Mononuclear cell (primary cell): ENCODE data around the gene ZRANB3. TPM values are rescaled to one million over a fixed set of nuclear protein-coding genes. Genes with fewer than 3 reads are reported as not detected.
"Not testable (repeated sequence)": the region's sequence is repeated elsewhere in the genome, so short reads cannot be mapped to it uniquely, and the experiment has no call there.

Source experiments
- H3K27me3 ChIP-seq: 2 replicates; pipeline ENCODE4 v1.6.0; 2011; ENCODE audit warnings: low read length, control low read depth; ENCODE audit not compliant: insufficient read depth
- H3K4me1 ChIP-seq: 2 replicates; pipeline ENCODE4 v1.5.1; 2011; ENCODE audit warnings: mild to moderate bottlenecking, low read length, control low read depth; ENCODE audit not compliant: insufficient read depth
- H3K4me3 ChIP-seq: 2 replicates; pipeline ENCODE4 v1.5.1; 2011; ENCODE audit warnings: mild to moderate bottlenecking, low read length, moderate library complexity
- H3K9me3 ChIP-seq: 2 replicates; pipeline ENCODE4 v1.5.1; 2011; ENCODE audit warnings: low read depth, mild to moderate bottlenecking, control low read depth, low read length
- total RNA-seq: library from RNA; depleted of rRNA; stranded (reverse); fragments of >200 nt; gene quantifications from one replicate; pipeline ENCODE4 v1.2.3, GENCODE V29; 2012

Gene ZRANB3
- total RNA-seq, 1 donor: 3.5 TPM

DNA sequence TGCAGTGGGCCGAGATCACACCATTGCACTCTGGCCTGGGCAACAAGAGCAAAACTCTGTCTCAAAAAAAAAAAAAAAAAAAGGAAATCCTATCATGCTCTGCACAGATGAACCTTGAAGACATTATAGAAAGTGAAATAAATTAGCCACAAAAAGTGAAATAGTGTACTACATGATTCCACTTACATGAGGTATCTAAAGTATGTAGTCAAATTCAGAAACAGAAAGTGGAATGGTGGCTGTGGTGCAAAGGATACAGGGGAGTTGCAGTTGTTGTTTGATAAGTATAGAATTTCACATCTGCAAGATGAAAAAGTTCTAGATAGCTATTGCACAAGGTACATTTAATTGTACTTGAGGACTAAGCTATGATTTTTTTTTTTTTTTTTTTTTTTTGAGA, 5.2 kb downstream of the ZRANB3 start:
- H3K27me3 ChIP-seq: no peaks in the 10 kb centered on the region
- H3K4me1 ChIP-seq: peaks cover 7% of the 10 kb centered on the region
- H3K4me3 ChIP-seq: no peak overlapping the region
- H3K9me3 ChIP-seq: no peaks in the 10 kb centered on the region

DNA sequence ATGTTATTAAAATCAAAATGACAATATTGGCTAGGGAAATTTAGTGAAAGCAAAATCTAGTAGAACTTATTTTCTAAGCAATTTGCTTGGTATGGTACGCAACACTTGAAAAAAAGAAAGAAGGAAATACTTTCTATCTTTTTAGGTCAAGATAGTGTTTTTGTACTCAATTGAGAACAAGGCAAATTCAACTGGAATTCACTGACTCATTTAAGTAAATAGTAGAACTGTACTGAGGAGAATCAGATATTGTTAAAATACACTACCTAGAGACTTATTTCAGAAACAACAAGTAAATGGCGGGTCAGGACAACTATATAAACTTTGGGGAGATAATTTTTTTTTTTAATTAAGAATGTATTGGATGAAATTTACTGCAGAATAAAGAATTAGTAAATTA, 18.9 kb downstream of the ZRANB3 start:
- Histone ChIP-seq H3K9me3 (peaks cover 13% of the 10 kb centered on the region), H3K4me3 (no peak overlapping the region), H3K4me1 (no peaks in the 10 kb centered on the region), H3K27me3 (no peaks in the 10 kb centered on the region)

DNA sequence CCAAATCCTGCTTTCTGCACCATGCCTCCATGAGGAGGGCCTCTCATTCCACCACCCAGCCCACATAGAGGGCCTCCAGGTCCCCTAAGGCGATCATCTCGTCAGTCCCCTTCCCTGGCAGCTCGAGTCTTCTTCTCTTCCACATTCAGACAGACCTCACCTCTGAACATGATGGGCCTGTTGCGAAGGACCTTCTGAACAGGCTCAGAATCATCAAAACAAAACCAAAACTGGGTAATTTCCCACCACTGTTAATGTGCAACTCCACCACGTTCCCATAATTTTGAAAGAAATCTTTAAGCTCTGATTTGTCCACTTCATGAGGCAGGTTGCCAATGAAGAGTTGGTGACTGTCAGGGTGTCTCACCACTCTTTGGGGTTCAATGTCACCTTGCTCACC, 20.4 kb downstream of the ZRANB3 start:
- Histone ChIP-seq H3K9me3 (peaks cover 13% of the 10 kb centered on the region), H3K4me3 (no peak overlapping the region), H3K4me1 (no peaks in the 10 kb centered on the region), H3K27me3 (no peaks in the 10 kb centered on the region)

DNA sequence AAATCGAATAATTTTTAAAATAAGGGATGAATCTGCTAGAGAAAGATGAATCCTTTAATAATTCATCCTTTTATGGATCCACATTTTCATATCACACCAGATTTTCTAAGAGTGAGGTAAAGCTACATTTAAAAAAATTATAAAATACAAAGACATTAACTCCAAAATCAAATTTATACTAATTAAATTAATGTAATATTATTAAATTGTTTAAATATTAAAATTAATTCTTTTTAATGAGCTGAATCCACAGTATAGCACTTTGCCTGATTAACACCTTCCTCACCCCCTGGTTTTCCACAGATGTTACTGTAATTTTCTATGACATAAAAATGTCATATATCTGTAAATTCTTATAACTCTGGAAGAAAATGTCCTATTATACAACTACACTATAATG, 26.2 kb downstream of the ZRANB3 start:
- Histone ChIP-seq H3K4me3 (no peak overlapping the region), H3K27me3 (no peaks in the 10 kb centered on the region), H3K4me1 (no peaks in the 10 kb centered on the region), H3K9me3 (peaks cover 3% of the 10 kb centered on the region)

DNA sequence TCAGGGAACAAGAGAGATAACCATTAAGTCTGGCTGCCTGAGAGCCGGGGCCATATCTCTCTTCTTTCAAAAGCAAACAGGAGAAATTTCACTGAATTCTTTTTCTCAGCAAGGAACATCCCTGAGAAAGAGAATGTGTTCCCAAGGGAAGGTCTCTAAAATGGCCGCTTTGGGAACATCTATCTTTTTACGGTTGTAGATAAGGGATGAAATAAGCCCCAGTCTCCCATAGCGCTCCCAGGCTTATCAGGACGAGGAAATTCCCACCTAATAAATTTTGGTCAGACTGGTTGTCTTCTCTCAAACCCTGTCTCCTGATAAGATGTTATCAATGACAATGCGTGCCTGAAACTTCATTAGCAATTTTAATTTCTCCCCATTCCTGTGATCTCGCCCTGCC, 32.4 kb downstream of the ZRANB3 start:
- not testable (repeated sequence) for H3K4me1 ChIP-seq, H3K4me3 ChIP-seq, H3K27me3 ChIP-seq
- H3K9me3 ChIP-seq: peaks cover 11% of the 10 kb centered on the region

DNA sequence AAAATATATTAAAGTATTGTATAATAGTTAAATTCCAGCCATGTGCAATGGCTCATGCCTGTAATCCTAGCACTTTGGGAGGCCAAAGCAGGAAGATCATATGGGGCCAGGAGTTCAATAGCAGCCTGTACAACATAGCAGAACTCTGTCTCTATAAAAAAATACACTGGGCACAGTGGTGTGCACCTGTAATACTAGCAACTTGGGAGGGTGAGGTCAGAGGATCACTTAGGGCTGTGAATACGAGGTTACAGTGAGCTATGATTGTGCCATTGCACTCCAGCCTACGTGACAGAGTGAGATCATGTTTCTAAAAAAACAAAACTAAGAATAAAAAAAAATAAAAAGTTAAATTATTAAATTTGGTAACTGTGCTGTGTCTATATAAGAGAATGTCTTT, 36.1 kb downstream of the ZRANB3 start:
- H3K4me1 ChIP-seq: no peaks in the 10 kb centered on the region
- H3K9me3 ChIP-seq: peaks cover 9% of the 10 kb centered on the region
- no peaks in the 10 kb centered on the region for H3K27me3 ChIP-seq
- no peak overlapping the region for H3K4me3 ChIP-seq

DNA sequence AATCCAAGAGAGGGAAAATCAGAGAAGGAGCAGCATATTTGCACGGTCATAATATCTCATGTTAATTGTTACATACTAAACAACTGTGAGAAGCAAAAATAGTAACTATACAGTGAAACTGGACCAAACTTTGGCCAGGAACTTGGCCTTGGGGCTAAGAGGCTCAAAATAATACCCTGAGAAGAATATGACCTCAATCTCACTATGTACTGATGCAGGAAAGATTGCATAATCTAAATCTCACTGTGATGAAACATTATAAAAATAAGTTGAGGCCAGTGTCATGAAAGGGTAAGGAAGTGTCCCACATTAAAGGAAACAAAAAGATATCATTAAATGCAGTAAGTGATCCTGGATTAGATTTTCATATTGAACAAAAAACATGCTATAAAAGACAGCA, 36.5 kb downstream of the ZRANB3 start:
- Histone ChIP-seq H3K27me3 (no peaks in the 10 kb centered on the region), H3K9me3 (peaks cover 5% of the 10 kb centered on the region), H3K4me1 (no peaks in the 10 kb centered on the region), H3K4me3 (no peak overlapping the region)

DNA sequence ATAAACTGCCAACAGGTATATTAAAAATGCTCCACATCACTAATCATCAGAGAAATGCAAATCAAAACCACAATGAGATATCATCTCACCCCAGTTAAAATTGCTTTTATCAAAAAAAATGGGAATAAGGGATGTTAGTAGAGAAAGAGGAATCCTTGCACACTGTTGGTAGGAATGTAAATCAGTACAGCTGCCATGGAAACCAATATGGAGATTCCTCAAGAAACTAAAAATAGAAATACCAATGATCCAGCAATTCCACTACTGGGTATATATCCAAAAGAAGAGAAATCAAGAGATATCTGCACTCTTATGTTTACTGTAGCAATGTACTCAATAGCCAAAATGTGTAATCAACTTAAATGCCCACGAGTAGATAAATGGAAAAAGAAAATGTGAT, 40.6 kb downstream of the ZRANB3 start:
- H3K9me3 ChIP-seq: peaks cover 5% of the 10 kb centered on the region
- H3K4me3 ChIP-seq: no peak overlapping the region
- H3K4me1 ChIP-seq: no peaks in the 10 kb centered on the region
- no peaks in the 10 kb centered on the region for H3K27me3 ChIP-seq

DNA sequence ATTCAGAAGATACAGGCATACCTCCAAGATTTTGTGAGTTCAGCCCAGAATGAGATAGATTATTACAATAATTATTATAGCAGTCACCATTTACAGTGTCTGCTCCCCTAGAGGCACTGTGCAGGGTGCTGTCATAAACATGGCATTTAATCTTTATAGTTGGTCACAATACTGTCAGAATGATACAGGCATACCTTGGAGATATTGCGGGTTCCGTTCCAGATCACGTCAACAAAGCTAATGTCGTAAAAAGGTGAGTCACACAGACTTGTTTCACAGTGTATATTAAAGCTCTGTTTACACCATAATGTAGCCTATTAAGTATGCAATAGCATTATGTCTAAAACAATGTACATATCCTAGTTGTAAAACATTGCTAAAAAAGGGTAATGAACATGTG, 45.6 kb downstream of the ZRANB3 start:
- H3K4me3 ChIP-seq: no peak overlapping the region

DNA sequence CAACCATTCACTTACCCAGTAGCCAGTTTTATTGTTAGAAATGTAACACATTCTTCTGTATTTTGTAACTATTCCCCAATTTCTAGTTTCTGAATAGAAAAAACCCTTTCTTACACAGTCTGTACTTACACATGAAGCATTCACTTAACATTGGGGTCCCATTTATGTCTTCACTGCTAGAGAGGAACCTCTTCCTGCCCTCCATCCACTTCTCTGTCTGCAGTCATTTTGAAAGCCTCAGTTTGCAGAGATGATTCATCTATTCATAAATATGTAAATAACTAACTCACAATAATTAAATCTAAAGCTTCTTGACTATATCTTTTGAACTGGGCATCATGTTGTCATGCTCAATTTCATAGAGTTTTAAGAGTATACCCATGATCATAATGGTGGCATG, 55.9 kb downstream of the ZRANB3 start:
- Histone ChIP-seq H3K27me3 (no peaks in the 10 kb centered on the region), H3K4me3 (no peak overlapping the region), H3K9me3 (no peaks in the 10 kb centered on the region), H3K4me1 (no peaks in the 10 kb centered on the region)

More for the DNA sequence above, 45.6 kb downstream of the ZRANB3 start:
- Histone ChIP-seq H3K9me3 (peaks cover 5% of the 10 kb centered on the region), H3K4me1 (no peaks in the 10 kb centered on the region), H3K27me3 (no peaks in the 10 kb centered on the region)

DNA sequence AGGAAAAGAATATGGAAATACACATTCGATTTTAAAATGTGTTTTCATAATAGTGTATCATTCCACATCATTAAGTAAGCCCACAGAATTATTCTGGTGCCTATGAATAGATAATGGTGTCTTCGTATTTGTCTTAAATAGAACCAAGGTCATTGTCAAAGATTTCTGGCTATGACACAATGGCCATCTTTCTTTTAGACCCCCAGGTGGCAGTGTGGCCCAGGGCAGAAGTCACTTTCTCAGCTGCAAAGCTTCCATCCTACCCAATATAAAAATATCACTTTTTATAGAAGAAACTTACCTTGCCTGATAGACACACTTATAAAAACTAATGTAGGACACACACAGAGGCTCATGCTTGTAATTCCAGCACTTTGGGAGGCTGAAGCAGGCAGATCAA, 57.5 kb downstream of the ZRANB3 start:
- H3K4me1 ChIP-seq: no peaks in the 10 kb centered on the region
- no peak overlapping the region for H3K4me3 ChIP-seq
- H3K9me3 ChIP-seq: no peaks in the 10 kb centered on the region
- H3K27me3 ChIP-seq: no peaks in the 10 kb centered on the region

DNA sequence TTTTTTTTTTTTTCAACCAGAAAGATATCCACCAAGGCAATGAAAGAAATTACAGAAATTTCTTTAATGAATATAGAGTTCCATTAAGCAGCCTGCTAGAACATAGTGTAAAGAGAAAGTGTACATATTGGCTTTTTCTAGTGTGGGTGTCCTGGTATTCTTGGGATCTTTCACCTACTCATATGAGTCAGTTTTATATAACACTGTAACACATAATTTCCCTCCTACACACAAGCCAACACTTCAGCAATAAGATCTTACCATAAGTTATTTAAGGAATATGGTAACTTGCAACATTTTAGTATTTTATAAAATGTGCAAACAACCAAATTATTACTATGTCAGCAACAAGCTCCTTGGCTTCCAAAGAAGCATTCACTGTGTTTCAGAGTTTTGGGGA, 59.9 kb downstream of the ZRANB3 start:
- H3K9me3 ChIP-seq: no peaks in the 10 kb centered on the region
- no peaks in the 10 kb centered on the region for H3K4me1 ChIP-seq
- H3K4me3 ChIP-seq: no peak overlapping the region
- H3K27me3 ChIP-seq: no peaks in the 10 kb centered on the region

DNA sequence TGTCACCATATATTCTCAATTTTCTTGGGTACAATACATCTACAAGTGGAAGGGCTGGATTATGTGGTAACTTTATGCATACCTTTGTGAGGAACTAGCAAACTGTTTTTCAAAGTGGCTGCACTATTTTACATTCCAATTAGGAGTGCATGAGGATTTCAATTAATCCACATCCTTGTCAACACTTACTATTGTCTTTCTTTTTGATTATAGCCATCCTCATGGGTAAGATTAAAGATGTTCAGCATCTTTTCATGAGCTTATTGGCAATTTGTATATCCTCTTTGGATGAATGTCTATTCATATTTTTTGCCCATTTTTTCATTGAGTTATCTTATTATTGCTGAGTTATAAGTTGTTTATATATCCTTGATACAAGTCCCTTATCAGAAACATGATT, 73.7 kb downstream of the ZRANB3 start:
- Histone ChIP-seq H3K4me1 (no peaks in the 10 kb centered on the region), H3K4me3 (no peak overlapping the region), H3K27me3 (no peaks in the 10 kb centered on the region), H3K9me3 (no peaks in the 10 kb centered on the region)

DNA sequence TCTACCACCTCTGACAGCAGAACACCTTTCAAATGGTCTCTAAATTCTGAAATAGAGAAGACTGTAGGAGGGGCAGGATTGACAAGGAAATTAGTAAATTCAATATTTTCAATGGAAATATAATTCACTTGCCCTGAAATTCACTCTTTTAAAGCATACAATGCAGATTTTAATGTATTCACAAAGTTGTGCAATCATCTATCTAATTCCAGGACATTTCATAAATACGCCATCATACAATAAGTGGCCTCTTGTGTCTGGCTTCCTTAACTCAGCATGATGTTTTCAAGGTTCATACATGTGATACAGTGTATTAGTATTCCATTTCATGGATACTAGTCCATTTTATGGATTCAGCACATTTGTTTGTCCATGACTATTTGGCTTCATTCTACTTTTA, 74.2 kb downstream of the ZRANB3 start:
- H3K4me3 ChIP-seq: no peak overlapping the region
- no peaks in the 10 kb centered on the region for H3K4me1 ChIP-seq
- no peaks in the 10 kb centered on the region for H3K27me3 ChIP-seq
- H3K9me3 ChIP-seq: no peaks in the 10 kb centered on the region

DNA sequence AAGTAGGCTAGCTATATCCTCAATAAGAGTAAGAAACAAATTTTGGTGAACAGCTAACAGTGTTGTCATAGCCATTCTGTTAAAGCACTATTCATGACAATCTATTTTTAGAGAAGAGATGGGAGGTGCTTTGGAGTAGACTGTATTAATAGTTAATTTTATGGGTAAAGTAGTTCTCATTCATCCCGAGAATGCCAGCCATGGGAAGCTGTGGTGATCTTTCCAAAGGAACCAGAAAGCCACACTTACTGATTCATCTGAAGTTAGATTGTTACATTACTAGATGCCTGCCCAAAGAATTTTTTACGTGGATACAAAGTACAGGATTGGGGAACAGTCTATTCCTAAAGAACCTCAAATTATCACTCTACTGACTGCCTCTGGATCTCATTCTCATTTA, 74.6 kb downstream of the ZRANB3 start:
- H3K27me3 ChIP-seq: no peaks in the 10 kb centered on the region
- no peak overlapping the region for H3K4me3 ChIP-seq
- H3K9me3 ChIP-seq: no peaks in the 10 kb centered on the region
- H3K4me1 ChIP-seq: no peaks in the 10 kb centered on the region

DNA sequence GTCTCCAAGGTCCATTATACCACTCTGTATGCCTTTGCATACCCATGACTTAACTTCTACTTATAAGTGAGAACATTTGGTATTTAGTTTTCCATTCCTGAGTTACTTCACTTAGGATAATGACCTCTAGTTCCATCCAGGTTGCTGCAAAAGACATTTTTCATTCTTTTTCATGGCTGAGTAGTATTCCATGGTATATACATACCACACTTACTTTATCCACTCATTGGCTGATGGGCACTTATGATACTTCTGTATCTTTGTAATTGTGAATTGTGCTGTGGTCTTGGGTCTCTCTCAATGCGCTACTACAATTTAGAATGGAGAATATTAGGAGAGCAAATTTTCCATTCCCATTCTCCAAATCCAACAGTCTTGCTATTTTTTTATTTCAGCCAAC, 76.4 kb downstream of the ZRANB3 start:
- H3K9me3 ChIP-seq: no peaks in the 10 kb centered on the region
- no peaks in the 10 kb centered on the region for H3K4me1 ChIP-seq
- H3K4me3 ChIP-seq: no peak overlapping the region
- H3K27me3 ChIP-seq: no peaks in the 10 kb centered on the region

DNA sequence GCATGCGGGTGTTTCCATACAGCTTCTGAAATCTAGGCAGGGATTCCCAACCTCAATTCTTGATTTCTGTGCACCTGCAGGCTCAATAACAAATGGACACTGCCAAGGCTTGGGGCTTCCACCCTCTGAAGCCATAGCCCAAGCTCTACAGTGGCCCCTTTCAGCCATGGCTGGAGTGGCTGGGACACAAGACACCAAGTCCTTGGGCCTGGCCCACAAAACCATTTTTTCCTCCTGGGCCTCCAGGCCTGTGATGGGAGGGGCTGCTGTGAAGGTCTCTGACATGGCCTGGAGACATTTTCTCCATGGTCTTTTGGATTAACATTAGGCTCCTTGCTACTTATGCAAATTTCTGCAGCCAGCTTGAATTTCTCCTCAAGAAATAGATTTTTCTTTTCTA, 78.0 kb downstream of the ZRANB3 start:
- H3K27me3 ChIP-seq, H3K4me3 ChIP-seq, H3K9me3 ChIP-seq, H3K4me1 ChIP-seq: not testable (repeated sequence)
